ENCODE data around the gene DDHD1. TPM values are rescaled to one million over a fixed set of nuclear protein-coding genes. Genes with fewer than 3 reads are reported as not detected.
"Not testable (repeated sequence)": the region's sequence is repeated elsewhere in the genome, so short reads cannot be mapped to it uniquely, and the experiment has no call there.

DDHD1 gene
- total RNA-seq, 2 experiments from 2014 or later: 42.5 to 44.5 TPM

DNA sequence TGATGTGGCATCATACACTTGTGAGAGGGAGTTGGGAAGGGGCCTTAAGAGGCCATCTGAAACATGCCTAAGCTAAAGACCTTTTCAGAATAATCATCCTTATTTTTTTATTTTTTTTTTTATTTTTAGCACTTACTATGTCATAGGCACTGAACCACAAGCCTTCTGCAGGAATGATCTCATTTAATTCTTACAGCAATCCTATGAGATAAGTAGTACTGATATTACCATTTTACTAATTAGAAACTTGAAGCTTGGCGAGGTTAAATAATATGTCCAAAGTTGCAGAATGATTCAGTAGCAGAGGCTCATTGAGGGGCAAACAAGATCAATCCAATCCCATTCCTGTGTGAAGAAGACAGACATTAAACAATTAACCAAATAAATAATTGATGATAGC lies 33.4 kb upstream of the DDHD1 start:
- H3K27ac ChIP-seq (ENCODE audit: low read depth in 1 of 2, low read length in 2 of 2): no peak overlapping the region
- no peaks in the 10 kb centered on the region for H3K9me3 Mint-ChIP-seq
- no peak overlapping the region for H3K4me3 ChIP-seq (ENCODE audit: low read length)
- CTCF ChIA-PET: no interaction called here
- POLR2A ChIA-PET: no interaction called here
- no peaks in the 10 kb centered on the region for H3K9me3 ChIP-seq (ENCODE audit: control insufficient read depth in 1 of 2, insufficient read depth in 1 of 2, low read length in 2 of 2)
- no peak for DNase-seq
- TF ChIP-seq, protein P1, sequence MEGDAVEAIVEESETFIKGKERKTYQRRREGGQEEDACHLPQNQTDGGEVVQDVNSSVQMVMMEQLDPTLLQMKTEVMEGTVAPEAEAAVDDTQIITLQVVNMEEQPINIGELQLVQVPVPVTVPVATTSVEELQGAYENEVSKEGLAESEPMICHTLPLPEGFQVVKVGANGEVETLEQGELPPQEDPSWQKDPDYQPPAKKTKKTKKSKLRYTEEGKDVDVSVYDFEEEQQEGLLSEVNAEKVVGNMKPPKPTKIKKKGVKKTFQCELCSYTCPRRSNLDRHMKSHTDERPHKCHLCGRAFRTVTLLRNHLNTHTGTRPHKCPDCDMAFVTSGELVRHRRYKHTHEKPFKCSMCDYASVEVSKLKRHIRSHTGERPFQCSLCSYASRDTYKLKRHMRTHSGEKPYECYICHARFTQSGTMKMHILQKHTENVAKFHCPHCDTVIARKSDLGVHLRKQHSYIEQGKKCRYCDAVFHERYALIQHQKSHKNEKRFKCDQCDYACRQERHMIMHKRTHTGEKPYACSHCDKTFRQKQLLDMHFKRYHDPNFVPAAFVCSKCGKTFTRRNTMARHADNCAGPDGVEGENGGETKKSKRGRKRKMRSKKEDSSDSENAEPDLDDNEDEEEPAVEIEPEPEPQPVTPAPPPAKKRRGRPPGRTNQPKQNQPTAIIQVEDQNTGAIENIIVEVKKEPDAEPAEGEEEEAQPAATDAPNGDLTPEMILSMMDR (IDR thresholded peaks at IDR 0.05): no peak
- H3K36me3 Mint-ChIP-seq (ENCODE audit: low read depth): no peaks in the 10 kb centered on the region
- H3K27me3 Mint-ChIP-seq: no peaks in the 10 kb centered on the region
- ATAC-seq (ENCODE audit: poor library complexity): no peak
- no peaks in the 10 kb centered on the region for H3K4me1 Mint-ChIP-seq (ENCODE audit: low read depth)
- H3K36me3 ChIP-seq (ENCODE audit: insufficient read depth, low read length): no peaks in the 10 kb centered on the region
- no peaks in the 10 kb centered on the region for H3K27me3 ChIP-seq (ENCODE audit: control insufficient read depth in 1 of 2, insufficient read depth in 2 of 2, low read length in 2 of 2)
- H3K27ac Mint-ChIP-seq: no peak overlapping the region
- intact Hi-C loops (cut with DNase I, micrococcal nuclease): no loop called here
- H3K4me1 ChIP-seq (ENCODE audit: insufficient read depth, low read length): no peaks in the 10 kb centered on the region
- no peak overlapping the region for H3K4me3 Mint-ChIP-seq

DNA sequence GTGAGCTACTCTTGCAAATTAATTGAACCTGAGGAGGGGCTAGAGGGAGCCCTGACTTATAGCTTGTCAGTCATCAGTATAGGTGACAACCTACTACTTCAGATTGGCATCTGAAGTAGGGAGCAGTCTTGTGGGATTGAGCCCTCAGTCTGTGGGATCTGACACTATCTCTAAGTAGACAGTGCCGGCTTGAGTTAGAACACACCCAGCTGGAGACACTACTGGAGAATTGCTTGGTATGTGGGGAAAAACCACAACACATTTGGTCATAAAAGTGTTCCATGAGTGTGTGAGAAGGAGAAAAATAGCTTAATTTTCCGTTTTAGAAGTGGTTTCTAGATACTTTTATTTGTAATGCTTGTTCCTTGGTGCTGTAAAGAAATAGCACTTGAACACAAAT lies 30.5 kb upstream of the DDHD1 start:
- ChIA-PET POLR2A (no interaction called here), CTCF (no interaction called here)
- Histone ChIP-seq H3K27me3 (ENCODE audit: control insufficient read depth in 1 of 2, insufficient read depth in 2 of 2, low read length in 2 of 2) (no peaks in the 10 kb centered on the region), H3K27ac (ENCODE audit: low read depth in 1 of 2, low read length in 2 of 2) (no peak overlapping the region), H3K4me1 (ENCODE audit: insufficient read depth, low read length) (peaks cover 12% of the 10 kb centered on the region), H3K9me3 (ENCODE audit: control insufficient read depth in 1 of 2, insufficient read depth in 1 of 2, low read length in 2 of 2) (no peaks in the 10 kb centered on the region), H3K4me3 (ENCODE audit: low read length) (no peak overlapping the region), H3K36me3 (ENCODE audit: insufficient read depth, low read length) (no peaks in the 10 kb centered on the region)
- H3K4me1 Mint-ChIP-seq (ENCODE audit: low read depth): peaks cover 7% of the 10 kb centered on the region
- TF ChIP-seq, protein P1 (IDR thresholded peaks at IDR 0.05): no peak
- DNase-seq (no peak), ATAC-seq (ENCODE audit: poor library complexity) (no peak)
- H3K27me3 Mint-ChIP-seq: no peaks in the 10 kb centered on the region
- H3K27ac Mint-ChIP-seq: no peak overlapping the region
- intact Hi-C loops (cut with DNase I, micrococcal nuclease): no loop called here
- H3K9me3 Mint-ChIP-seq: no peaks in the 10 kb centered on the region
- H3K36me3 Mint-ChIP-seq (ENCODE audit: low read depth): no peaks in the 10 kb centered on the region
- H3K4me3 Mint-ChIP-seq: no peak overlapping the region

DNA sequence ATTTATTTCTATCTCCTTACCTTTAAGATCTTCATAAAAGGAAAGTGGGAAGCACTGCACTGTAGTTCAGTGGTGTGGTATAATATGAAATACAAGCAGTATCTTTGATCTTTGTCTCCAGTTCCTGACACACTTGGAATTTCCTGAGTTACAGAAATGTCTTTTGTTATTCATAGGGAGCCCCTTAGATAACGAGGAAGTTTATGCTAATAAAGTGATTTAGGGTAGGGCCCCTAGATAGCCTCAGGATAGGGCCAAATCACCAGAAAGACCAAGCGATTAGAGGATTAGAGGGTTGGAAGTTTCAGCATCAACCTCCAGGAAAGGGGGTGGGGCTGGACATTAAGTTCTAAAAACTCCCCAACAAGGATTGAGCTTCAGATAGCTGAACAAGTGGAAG lies 29.9 kb upstream of the DDHD1 start:
- ATAC-seq (ENCODE audit: poor library complexity): no peak
- CTCF ChIA-PET: no interaction called here

DNA sequence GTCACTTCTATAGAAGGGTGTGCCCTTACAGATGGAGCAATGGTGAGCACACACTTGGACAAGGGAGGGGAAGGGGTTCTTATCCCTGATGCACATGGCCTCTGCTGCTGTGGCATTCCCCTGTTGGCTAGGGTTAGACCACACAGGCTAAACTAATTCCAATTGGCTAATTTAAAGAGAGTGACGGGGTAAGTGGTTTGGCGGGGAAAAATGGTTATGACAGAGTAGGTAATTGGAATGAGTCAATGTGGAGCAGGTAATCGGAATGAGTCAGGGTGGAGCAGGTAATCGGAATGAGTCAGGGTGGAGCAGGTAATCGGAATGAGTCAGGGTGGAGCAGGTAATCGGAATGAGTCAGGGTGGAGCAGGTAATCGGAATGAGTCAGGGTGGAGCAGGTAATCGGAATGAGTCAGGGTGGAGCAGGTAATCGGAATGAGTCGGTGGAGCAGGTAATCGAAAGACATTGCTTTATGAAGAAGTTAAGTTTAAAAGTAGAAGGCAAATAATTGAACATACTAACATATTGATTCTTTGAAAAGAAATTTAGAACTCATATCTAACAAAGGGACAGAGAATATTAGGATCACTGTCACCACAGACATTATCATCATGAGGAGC lies 28.4 kb upstream of the DDHD1 start:
- POLR2A ChIA-PET; H3K4me3 ChIP-seq (ENCODE audit: low read length); H3K27ac Mint-ChIP-seq; H3K27me3 ChIP-seq (ENCODE audit: control insufficient read depth in 1 of 2, insufficient read depth in 2 of 2, low read length in 2 of 2); intact Hi-C loops (cut with DNase I, micrococcal nuclease); H3K9me3 ChIP-seq (ENCODE audit: control insufficient read depth in 1 of 2, insufficient read depth in 1 of 2, low read length in 2 of 2); H3K27ac ChIP-seq (ENCODE audit: low read depth in 1 of 2, low read length in 2 of 2); H3K36me3 Mint-ChIP-seq (ENCODE audit: low read depth); H3K4me1 Mint-ChIP-seq (ENCODE audit: low read depth); ATAC-seq (ENCODE audit: poor library complexity); H3K36me3 ChIP-seq (ENCODE audit: insufficient read depth, low read length); H3K4me3 Mint-ChIP-seq; H3K27me3 Mint-ChIP-seq; H3K9me3 Mint-ChIP-seq: not testable (repeated sequence)
- peaks cover 12% of the 10 kb centered on the region for H3K4me1 ChIP-seq (ENCODE audit: insufficient read depth, low read length)
- peak in 2 of 14 experiments; percentile 9 to 27 for DNase-seq
- CTCF ChIA-PET: interaction anchor here (1.1 to 1.5 kb wide), 2 partner anchors 11 to 29 kb away, joined by 3 to 9 read pairs; partner anchors contain the start of gene DDHD1

More for the DNA sequence above, 29.9 kb upstream of the DDHD1 start:
- Mint-ChIP-seq H3K27ac (no peak overlapping the region), H3K4me3 (no peak overlapping the region), H3K4me1 (ENCODE audit: low read depth) (peaks cover 7% of the 10 kb centered on the region), H3K36me3 (ENCODE audit: low read depth) (no peaks in the 10 kb centered on the region), H3K9me3 (no peaks in the 10 kb centered on the region), H3K27me3 (no peaks in the 10 kb centered on the region)
- Histone ChIP-seq H3K36me3 (ENCODE audit: insufficient read depth, low read length) (no peaks in the 10 kb centered on the region), H3K4me3 (ENCODE audit: low read length) (no peak overlapping the region), H3K27ac (ENCODE audit: low read depth in 1 of 2, low read length in 2 of 2) (no peak overlapping the region), H3K4me1 (ENCODE audit: insufficient read depth, low read length) (peaks cover 12% of the 10 kb centered on the region), H3K27me3 (ENCODE audit: control insufficient read depth in 1 of 2, insufficient read depth in 2 of 2, low read length in 2 of 2) (no peaks in the 10 kb centered on the region), H3K9me3 (ENCODE audit: control insufficient read depth in 1 of 2, insufficient read depth in 1 of 2, low read length in 2 of 2) (no peaks in the 10 kb centered on the region)
- intact Hi-C loops (cut with DNase I, micrococcal nuclease): no loop called here
- no peak for DNase-seq
- POLR2A ChIA-PET: no interaction called here
- TF ChIP-seq, protein P1 (IDR thresholded peaks at IDR 0.05): no peak
